ENCODE measurements around the gene TMED9.

DNA sequence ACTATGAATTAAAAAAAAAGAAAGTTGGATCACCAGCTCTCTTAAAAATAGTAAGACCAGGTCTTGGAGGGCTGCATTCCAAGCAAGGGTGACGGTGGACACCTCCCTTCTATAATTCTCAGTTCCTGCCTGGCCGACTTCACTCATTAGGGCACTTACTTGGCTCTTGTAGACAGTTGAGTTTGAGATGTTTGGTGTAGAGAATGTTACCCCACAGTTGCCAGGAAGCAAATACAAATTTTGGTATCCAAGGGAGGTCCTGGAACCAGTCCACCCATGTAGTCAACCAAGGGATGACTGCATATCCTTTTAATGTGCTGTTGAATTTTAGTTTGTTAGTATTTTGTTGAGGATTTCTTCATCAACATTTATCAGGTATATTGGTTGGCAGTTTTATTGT, 28.6 kb downstream of the TMED9 start:
- TF ChIP-seq, protein P1, sequence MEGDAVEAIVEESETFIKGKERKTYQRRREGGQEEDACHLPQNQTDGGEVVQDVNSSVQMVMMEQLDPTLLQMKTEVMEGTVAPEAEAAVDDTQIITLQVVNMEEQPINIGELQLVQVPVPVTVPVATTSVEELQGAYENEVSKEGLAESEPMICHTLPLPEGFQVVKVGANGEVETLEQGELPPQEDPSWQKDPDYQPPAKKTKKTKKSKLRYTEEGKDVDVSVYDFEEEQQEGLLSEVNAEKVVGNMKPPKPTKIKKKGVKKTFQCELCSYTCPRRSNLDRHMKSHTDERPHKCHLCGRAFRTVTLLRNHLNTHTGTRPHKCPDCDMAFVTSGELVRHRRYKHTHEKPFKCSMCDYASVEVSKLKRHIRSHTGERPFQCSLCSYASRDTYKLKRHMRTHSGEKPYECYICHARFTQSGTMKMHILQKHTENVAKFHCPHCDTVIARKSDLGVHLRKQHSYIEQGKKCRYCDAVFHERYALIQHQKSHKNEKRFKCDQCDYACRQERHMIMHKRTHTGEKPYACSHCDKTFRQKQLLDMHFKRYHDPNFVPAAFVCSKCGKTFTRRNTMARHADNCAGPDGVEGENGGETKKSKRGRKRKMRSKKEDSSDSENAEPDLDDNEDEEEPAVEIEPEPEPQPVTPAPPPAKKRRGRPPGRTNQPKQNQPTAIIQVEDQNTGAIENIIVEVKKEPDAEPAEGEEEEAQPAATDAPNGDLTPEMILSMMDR (IDR thresholded peaks at IDR 0.05; ENCODE audit: low read depth, low read length), result no peak
- no peak for TF ChIP-seq EZH2phosphoT487 (IDR thresholded peaks at IDR 0.05; ENCODE audit: low read depth)

All from OCI-LY3 (cell line).